Measurements from ENCODE around the gene MCM3AP.

MCM3AP gene

GRCh38 chr21:46284733-46285132, 678 bp downstream of the MCM3AP start:
- no peak overlapping the region for H3K27ac ChIP-seq (replicated peaks; ENCODE audit: low read length)
- H2BK120ac ChIP-seq (ENCODE audit: low read depth, low read length) = no peak overlapping the region
- no CpG with 5 or more reads among the region's 1 CpG for WGBS, 2 donors (ENCODE audit: extremely low coverage in 2 of 2, insufficient read length in 2 of 2, insufficient replicate concordance in 1 of 2)

DNA sequence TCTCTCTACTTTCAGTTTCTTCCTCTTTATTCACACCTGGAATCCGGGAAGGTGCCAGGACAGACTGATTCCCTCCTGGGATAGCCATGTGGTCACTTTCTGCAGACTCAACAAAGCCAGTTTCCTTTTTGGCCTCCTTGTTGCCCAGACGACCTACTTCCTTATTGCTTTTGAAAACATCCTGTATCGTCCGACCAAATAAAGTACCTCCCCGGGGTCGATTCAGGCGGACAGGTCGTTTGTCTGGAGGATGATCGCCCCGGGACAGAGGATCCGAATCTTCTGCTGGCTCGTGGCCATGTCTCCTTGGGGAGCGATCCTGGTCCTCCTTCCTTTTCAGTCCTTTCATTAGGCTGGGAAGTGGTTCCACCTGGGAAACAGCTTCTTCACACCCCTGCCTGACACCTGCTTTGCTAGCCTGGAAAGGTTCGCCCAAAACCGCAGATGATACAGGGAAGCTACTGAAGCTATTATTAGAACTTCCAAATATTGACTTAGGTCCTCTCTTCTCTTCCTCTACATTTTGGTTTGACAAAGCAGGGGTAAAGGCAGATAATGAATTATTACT, 1.2 kb downstream of the MCM3AP start:
- Histone ChIP-seq H3K14ac (ENCODE audit: low read length) (no peak overlapping the region), H4K8ac (ENCODE audit: low read depth, low read length) (no peak overlapping the region), H3K4me1 (ENCODE audit: control insufficient read depth in 2 of 2, insufficient read depth in 1 of 2, low read depth in 1 of 2, low read length in 2 of 2) (peaks cover 3 to 5% of the 10 kb centered on the region in 2 donors), H3K23ac (ENCODE audit: low read depth, low read length, poor library complexity) (no peak overlapping the region), H3K36me3 (replicated peaks in 1 of 2; ENCODE audit: control insufficient read depth in 2 of 2, insufficient read depth in 2 of 2, low read length in 2 of 2) (peaks cover 28 to 70% of the 10 kb centered on the region in 2 donors), H4K91ac (ENCODE audit: low read depth, low read length, poor library complexity) (no peak overlapping the region), H3K4me3 (ENCODE audit: low read length in 2 of 2) (peak overlapping the region in 1 of 2 donors; percentile 11), H3K9me3 (replicated peaks in 1 of 2; ENCODE audit: control insufficient read depth in 2 of 2, insufficient read depth in 1 of 2, low read depth in 1 of 2, low read length in 2 of 2) (peaks cover 6 to 15% of the 10 kb centered on the region in 2 donors), H3K27me3 (ENCODE audit: control insufficient read depth in 3 of 3, insufficient read depth in 3 of 3, low read depth in 1 of 3, low read length in 3 of 3) (peaks cover 0 to 2% (median 0%) of the 10 kb centered on the region in 3 experiments), H3K27ac (replicated peaks; ENCODE audit: low read length) (no peak overlapping the region), H3K18ac (ENCODE audit: low read length) (no peak overlapping the region), H2BK15ac (ENCODE audit: low read length) (no peak overlapping the region), H2BK12ac (ENCODE audit: low read length) (no peak overlapping the region), H2AK5ac (ENCODE audit: low read depth, low read length) (no peak overlapping the region), H3K4ac (ENCODE audit: low read length) (no peak overlapping the region), H3K79me1 (ENCODE audit: low read depth, low read length) (peaks cover 6% of the 10 kb centered on the region), H3K9ac (ENCODE audit: low read depth, low read length, poor library complexity) (no peak overlapping the region), H2BK5ac (ENCODE audit: low read length) (no peak overlapping the region), H3K4me2 (ENCODE audit: insufficient read depth, low read length, poor library complexity, severe bottlenecking) (no peak overlapping the region), H2AFZ (ENCODE audit: low read length) (no peak overlapping the region), H2BK120ac (ENCODE audit: low read depth, low read length) (no peak overlapping the region)
- no peak for DNase-seq (ENCODE audit: low spot score)
- no CpG with 5 or more reads among the region's 15 CpGs for WGBS, 2 donors (ENCODE audit: extremely low coverage in 2 of 2, insufficient read length in 2 of 2, insufficient replicate concordance in 1 of 2)

More at GRCh38 chr21:46284733-46285132, 678 bp downstream of the MCM3AP start:
- Histone ChIP-seq H2AK5ac (ENCODE audit: low read depth, low read length) (no peak overlapping the region), H2BK5ac (ENCODE audit: low read length) (no peak overlapping the region), H3K36me3 (replicated peaks in 1 of 2; ENCODE audit: control insufficient read depth in 2 of 2, insufficient read depth in 2 of 2, low read length in 2 of 2) (peaks cover 22 to 64% of the 10 kb centered on the region in 2 donors), H3K4me2 (ENCODE audit: insufficient read depth, low read length, poor library complexity, severe bottlenecking) (no peak overlapping the region), H3K9me3 (replicated peaks in 1 of 2; ENCODE audit: control insufficient read depth in 2 of 2, insufficient read depth in 1 of 2, low read depth in 1 of 2, low read length in 2 of 2) (peaks cover 6 to 15% of the 10 kb centered on the region in 2 donors), H3K4me1 (ENCODE audit: control insufficient read depth in 2 of 2, insufficient read depth in 1 of 2, low read depth in 1 of 2, low read length in 2 of 2) (peaks cover 3 to 5% of the 10 kb centered on the region in 2 donors), H2BK15ac (ENCODE audit: low read length) (no peak overlapping the region), H4K8ac (ENCODE audit: low read depth, low read length) (no peak overlapping the region), H3K14ac (ENCODE audit: low read length) (no peak overlapping the region), H3K27me3 (ENCODE audit: control insufficient read depth in 3 of 3, insufficient read depth in 3 of 3, low read depth in 1 of 3, low read length in 3 of 3) (peaks cover 0 to 2% (median 0%) of the 10 kb centered on the region in 3 experiments), H3K4ac (ENCODE audit: low read length) (no peak overlapping the region), H2BK12ac (ENCODE audit: low read length) (no peak overlapping the region), H3K9ac (ENCODE audit: low read depth, low read length, poor library complexity) (no peak overlapping the region), H2AFZ (ENCODE audit: low read length) (no peak overlapping the region), H3K4me3 (ENCODE audit: low read length in 2 of 2) (peak overlapping the region in 1 of 2 donors; percentile 87), H3K18ac (ENCODE audit: low read length) (no peak overlapping the region), H3K79me1 (ENCODE audit: low read depth, low read length) (peaks cover 6% of the 10 kb centered on the region), H4K91ac (ENCODE audit: low read depth, low read length, poor library complexity) (no peak overlapping the region), H3K23ac (ENCODE audit: low read depth, low read length, poor library complexity) (no peak overlapping the region)
- no peak for DNase-seq (ENCODE audit: low spot score)

- no CpG with 5 or more reads among the region's 11 CpGs for WGBS, 2 donors (ENCODE audit: extremely low coverage in 2 of 2, insufficient read length in 2 of 2, insufficient replicate concordance in 1 of 2)
- Histone ChIP-seq H3K4ac (ENCODE audit: low read length) (no peak overlapping the region), H3K23ac (ENCODE audit: low read depth, low read length, poor library complexity) (peak overlapping the region; percentile 31), H2AFZ (ENCODE audit: low read length) (no peak overlapping the region), H3K14ac (ENCODE audit: low read length) (no peak overlapping the region), H2BK15ac (ENCODE audit: low read length) (no peak overlapping the region), H3K18ac (ENCODE audit: low read length) (no peak overlapping the region), H3K27me3 (ENCODE audit: control insufficient read depth in 3 of 3, insufficient read depth in 3 of 3, low read depth in 1 of 3, low read length in 3 of 3) (no peaks in the 10 kb centered on the region), H3K9me3 (replicated peaks in 1 of 2; ENCODE audit: control insufficient read depth in 2 of 2, insufficient read depth in 1 of 2, low read depth in 1 of 2, low read length in 2 of 2) (no peaks in the 10 kb centered on the region), H3K4me3 (ENCODE audit: low read length in 2 of 2) (no peak overlapping the region), H3K79me1 (ENCODE audit: low read depth, low read length) (no peaks in the 10 kb centered on the region), H3K4me1 (ENCODE audit: control insufficient read depth in 2 of 2, insufficient read depth in 1 of 2, low read depth in 1 of 2, low read length in 2 of 2) (no peaks in the 10 kb centered on the region), H2AK5ac (ENCODE audit: low read depth, low read length) (no peak overlapping the region), H3K27ac (replicated peaks; ENCODE audit: low read length) (no peak overlapping the region), H2BK5ac (ENCODE audit: low read length) (no peak overlapping the region), H2BK120ac (ENCODE audit: low read depth, low read length) (no peak overlapping the region), H4K91ac (ENCODE audit: low read depth, low read length, poor library complexity) (no peak overlapping the region), H3K36me3 (replicated peaks in 1 of 2; ENCODE audit: control insufficient read depth in 2 of 2, insufficient read depth in 2 of 2, low read length in 2 of 2) (peaks cover 52 to 96% of the 10 kb centered on the region in 2 donors), H2BK12ac (ENCODE audit: low read length) (no peak overlapping the region), H3K4me2 (ENCODE audit: insufficient read depth, low read length, poor library complexity, severe bottlenecking) (no peak overlapping the region), H3K9ac (ENCODE audit: low read depth, low read length, poor library complexity) (no peak overlapping the region), H4K8ac (ENCODE audit: low read depth, low read length) (no peak overlapping the region)
- no peak for DNase-seq (ENCODE audit: low spot score)
Measured at GRCh38 chr21:46274797-46275390, 10.5 kb downstream of the MCM3AP start.

DNA sequence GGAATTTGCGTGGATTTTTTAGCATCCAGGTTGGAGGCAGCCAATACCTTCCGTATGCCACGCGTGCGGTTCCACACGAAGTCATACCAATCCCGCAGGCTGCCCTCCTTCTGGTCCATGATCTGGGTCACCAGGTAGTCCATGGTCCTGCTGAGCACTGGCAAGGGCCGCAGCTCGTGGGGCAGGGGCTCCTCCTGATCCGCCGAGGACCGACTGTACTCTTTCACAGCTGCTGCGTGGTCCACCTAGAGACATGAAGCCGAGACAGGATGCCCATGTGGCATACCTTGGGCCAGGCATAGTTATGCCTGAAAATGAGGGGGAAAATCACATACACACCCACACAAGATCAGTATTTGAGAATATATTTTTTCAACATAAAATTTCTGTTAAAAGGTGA, 12.1 kb downstream of the MCM3AP start:
- H4K91ac ChIP-seq (ENCODE audit: low read depth, low read length, poor library complexity) = no peak overlapping the region
- no peak overlapping the region for H3K9ac ChIP-seq (ENCODE audit: low read depth, low read length, poor library complexity)
- WGBS, 2 donors (ENCODE audit: extremely low coverage in 2 of 2, insufficient read length in 2 of 2, insufficient replicate concordance in 1 of 2) = no CpG with 5 or more reads among the region's 14 CpGs
- H3K79me1 ChIP-seq (ENCODE audit: low read depth, low read length) = no peaks in the 10 kb centered on the region
- H3K23ac ChIP-seq (ENCODE audit: low read depth, low read length, poor library complexity) = no peak overlapping the region
- H3K4me3 ChIP-seq (ENCODE audit: low read length in 2 of 2) = no peak overlapping the region
- H2AK5ac ChIP-seq (ENCODE audit: low read depth, low read length) = no peak overlapping the region
- no peaks in the 10 kb centered on the region for H3K9me3 ChIP-seq (replicated peaks in 1 of 2; ENCODE audit: control insufficient read depth in 2 of 2, insufficient read depth in 1 of 2, low read depth in 1 of 2, low read length in 2 of 2)
- H2BK15ac ChIP-seq (ENCODE audit: low read length) = no peak overlapping the region
- no peak overlapping the region for H3K14ac ChIP-seq (ENCODE audit: low read length)
- H3K27ac ChIP-seq (replicated peaks; ENCODE audit: low read length) = no peak overlapping the region
- H3K4me2 ChIP-seq (ENCODE audit: insufficient read depth, low read length, poor library complexity, severe bottlenecking) = no peak overlapping the region
- no peak overlapping the region for H2BK120ac ChIP-seq (ENCODE audit: low read depth, low read length)
- no peak overlapping the region for H3K18ac ChIP-seq (ENCODE audit: low read length)
- no peak for DNase-seq (ENCODE audit: low spot score)
- no peak overlapping the region for H2BK12ac ChIP-seq (ENCODE audit: low read length)
- H3K27me3 ChIP-seq (ENCODE audit: control insufficient read depth in 3 of 3, insufficient read depth in 3 of 3, low read depth in 1 of 3, low read length in 3 of 3) = no peaks in the 10 kb centered on the region
- H2BK5ac ChIP-seq (ENCODE audit: low read length) = no peak overlapping the region
- no peak overlapping the region for H4K8ac ChIP-seq (ENCODE audit: low read depth, low read length)
- H3K4me1 ChIP-seq (ENCODE audit: control insufficient read depth in 2 of 2, insufficient read depth in 1 of 2, low read depth in 1 of 2, low read length in 2 of 2) = no peaks in the 10 kb centered on the region
- peaks cover 51 to 98% of the 10 kb centered on the region in 2 donors for H3K36me3 ChIP-seq (replicated peaks in 1 of 2; ENCODE audit: control insufficient read depth in 2 of 2, insufficient read depth in 2 of 2, low read length in 2 of 2)
- H3K4ac ChIP-seq (ENCODE audit: low read length) = no peak overlapping the region
- H2AFZ ChIP-seq (ENCODE audit: low read length) = no peak overlapping the region
